GM23338 (cell line): Measurements from ENCODE around the gene NIM1K. TPM values are rescaled to one million over a fixed set of nuclear protein-coding genes. Genes with fewer than 3 reads are reported as not detected.

Experiments used
- ATAC-seq: fragments of 200-7000 bp; cut with Tn5 transposase; 3 replicates; pipeline ENCODE4 v1.9.1; 2020
- DNase-seq: peaks from one replicate; pipeline ENCODE4 v3.0.0-alpha.2; 2015; ENCODE audit warnings: low spot score
- H2AFZ ChIP-seq: fragments of 200-600 bp; sonication (generic); 2 replicates; pipeline ENCODE4 v1.8.0; 2016; ENCODE audit warnings: antibody characterized with exemption, mild to moderate bottlenecking, moderate library complexity
- H3F3A ChIP-seq: fragments of 200-600 bp; sonication (generic); replicated peaks from 2 replicates; pipeline ENCODE4 v1.8.0; 2017; ENCODE audit warnings: antibody characterized with exemption, mixed run types, low read depth
- H3K27ac ChIP-seq: fragments of 200-600 bp; sonication (generic); 2 replicates; pipeline ENCODE4 v1.6.1; 2016; ENCODE audit warnings: low read depth
- H3K27me3 ChIP-seq: fragments of 200-600 bp; sonication (generic); 2 replicates; pipeline ENCODE4 v1.8.0; 2016; ENCODE audit warnings: mild to moderate bottlenecking, mixed run types, moderate library complexity; ENCODE audit not compliant: insufficient read depth
- H3K36me3 ChIP-seq: fragments of 200-600 bp; sonication (generic); 2 replicates; pipeline ENCODE4 v1.8.0; 2016; ENCODE audit warnings: mild to moderate bottlenecking; ENCODE audit not compliant: insufficient read depth
- H3K4me1 ChIP-seq: fragments of 200-600 bp; sonication (generic); 2 replicates; pipeline ENCODE4 v1.8.0; 2016; ENCODE audit warnings: mild to moderate bottlenecking, moderate library complexity; ENCODE audit not compliant: insufficient read depth
- H3K4me2 ChIP-seq: fragments of 200-600 bp; sonication (generic); 2 replicates; pipeline ENCODE4 v1.7.1; 2017; ENCODE audit warnings: mixed run types
- H3K4me3 ChIP-seq: fragments of 200-600 bp; sonication (generic); 2 replicates; pipeline ENCODE4 v1.6.1; 2016; ENCODE audit warnings: mixed run types
- H3K79me2 ChIP-seq: fragments of 200-600 bp; sonication (generic); replicated peaks from 2 replicates; pipeline ENCODE4 v1.8.0; 2017; ENCODE audit warnings: mild to moderate bottlenecking; ENCODE audit not compliant: insufficient read depth
- H3K9me2 ChIP-seq: fragments of 200-600 bp; sonication (generic); 2 replicates; pipeline ENCODE4 v1.8.0; 2017; ENCODE audit not compliant: insufficient read depth
- H4K20me1 ChIP-seq: fragments of 200-600 bp; sonication (generic); replicated peaks from 2 replicates; pipeline ENCODE4 v1.8.0; 2017; ENCODE audit warnings: mild to moderate bottlenecking; ENCODE audit not compliant: insufficient read depth
- H3K27ac Mint-ChIP-seq: 2 replicates; pipeline ENCODE4 v1.8.0; 2020; ENCODE audit warnings: inconsistent platforms, mild to moderate bottlenecking, moderate library complexity, mixed read lengths
- H3K27me3 Mint-ChIP-seq: 3 replicates; pipeline ENCODE4 v1.8.0; 2022; ENCODE audit warnings: low read depth, mild to moderate bottlenecking, moderate library complexity, mixed read lengths, inconsistent platforms; ENCODE audit not compliant: insufficient read depth, poor library complexity
- H3K36me3 Mint-ChIP-seq: 3 replicates; pipeline ENCODE4 v1.8.0; 2021; ENCODE audit warnings: low read depth, mild to moderate bottlenecking, inconsistent platforms, moderate library complexity, mixed read lengths
- H3K4me1 Mint-ChIP-seq: 3 replicates; pipeline ENCODE4 v1.8.0; 2020; ENCODE audit warnings: mild to moderate bottlenecking, inconsistent platforms, mixed read lengths
- H3K4me3 Mint-ChIP-seq: 3 replicates; pipeline ENCODE4 v1.8.0; 2021; ENCODE audit warnings: moderate library complexity, mild to moderate bottlenecking, inconsistent platforms, mixed read lengths
- H3K9me3 Mint-ChIP-seq: 3 replicates; pipeline ENCODE4 v1.8.0; 2020; ENCODE audit warnings: moderate library complexity, mild to moderate bottlenecking, inconsistent platforms, mixed read lengths
- EZH2phosphoT487 ChIP-seq: fragments of 200-600 bp; sonication (generic); IDR thresholded peaks from one replicate; pipeline ENCODE4 v1.8.1; 2018; ENCODE audit warnings: antibody characterized with exemption; ENCODE audit not compliant: unreplicated experiment
- ZNF114 ChIP-seq: fragments of 250-450 bp; sonication (Bioruptor Pico); IDR thresholded peaks from 2 replicates; pipeline ENCODE4 v1.5.0; 2020; ENCODE audit warnings: mild to moderate bottlenecking, moderate library complexity
- polyA plus RNA-seq: library from polyadenylated mRNA; unstranded; fragments of >200 nt; fragmentation: Nextera tagmentation; extraction: Ambion mirVana; gene quantifications from 2 replicates; pipeline ENCODE4 v1.2.1, GENCODE V29; 2016
- total RNA-seq: library from RNA; depleted of rRNA; stranded (reverse); fragments of >200 nt; shearing (Covaris generic); gene quantifications from 2 replicates; pipeline ENCODE4 v1.2.3, GENCODE V29; 2014
- TF ChIP-seq, protein P1 (sequence below), 2 experiments: fragments of 200-600 bp in 1 of 2; sonication (generic) in 1 of 2; conservative IDR thresholded peaks; 2 replicates each; pipeline versions ENCODE4 v1.5.1 to v1.6.1; 2016 to 2017; ENCODE audit warnings: antibody characterized with exemption in 2 of 2, low read depth in 2 of 2, mild to moderate bottlenecking in 2 of 2, moderate library complexity in 1 of 2
- TF ChIP-seq, protein P2 (sequence below): IDR thresholded peaks from one replicate; pipeline ENCODE4 v1.6.1; 2018; ENCODE audit warnings: antibody characterized with exemption; ENCODE audit not compliant: unreplicated experiment

NIM1K gene
- total and polyA plus RNA-seq, 2 experiments from 2014 or later: not detected

DNA sequence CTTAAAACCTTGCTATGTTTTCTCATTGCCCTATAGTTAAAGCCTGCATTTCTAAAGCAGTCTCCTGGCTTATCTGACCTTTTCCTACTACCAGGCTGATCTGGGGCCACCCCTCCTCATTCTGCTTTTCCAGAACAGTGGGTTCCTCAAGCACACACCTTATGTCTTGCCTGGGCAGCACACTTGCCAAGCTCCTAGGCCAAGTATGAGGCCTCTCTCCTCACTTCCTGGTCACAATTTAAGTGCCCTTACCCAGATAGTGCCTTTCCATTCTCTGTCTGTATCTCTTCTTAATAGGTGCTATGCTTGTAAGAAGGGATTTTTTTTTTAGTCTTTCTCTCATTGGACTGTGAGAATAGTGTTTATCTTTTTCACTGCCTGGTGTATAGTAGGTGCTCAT, 81.5 kb downstream of the NIM1K start:
- Histone ChIP-seq H3K9me2 (peaks cover 8% of the 10 kb centered on the region; the same call in 1 of the 2 replicates), H3K4me2 (no peak overlapping the region), H3K4me3 (no peak overlapping the region), H3K4me1 (no peaks in the 10 kb centered on the region), H3K79me2 (no peaks in the 10 kb centered on the region), H4K20me1 (no peaks in the 10 kb centered on the region), H3K36me3 (no peaks in the 10 kb centered on the region), H3K27me3 (no peaks in the 10 kb centered on the region), H2AFZ (no peak overlapping the region), H3F3A (no peaks in the 10 kb centered on the region), H3K27ac (no peak overlapping the region)
- TF ChIP-seq, protein P1, sequence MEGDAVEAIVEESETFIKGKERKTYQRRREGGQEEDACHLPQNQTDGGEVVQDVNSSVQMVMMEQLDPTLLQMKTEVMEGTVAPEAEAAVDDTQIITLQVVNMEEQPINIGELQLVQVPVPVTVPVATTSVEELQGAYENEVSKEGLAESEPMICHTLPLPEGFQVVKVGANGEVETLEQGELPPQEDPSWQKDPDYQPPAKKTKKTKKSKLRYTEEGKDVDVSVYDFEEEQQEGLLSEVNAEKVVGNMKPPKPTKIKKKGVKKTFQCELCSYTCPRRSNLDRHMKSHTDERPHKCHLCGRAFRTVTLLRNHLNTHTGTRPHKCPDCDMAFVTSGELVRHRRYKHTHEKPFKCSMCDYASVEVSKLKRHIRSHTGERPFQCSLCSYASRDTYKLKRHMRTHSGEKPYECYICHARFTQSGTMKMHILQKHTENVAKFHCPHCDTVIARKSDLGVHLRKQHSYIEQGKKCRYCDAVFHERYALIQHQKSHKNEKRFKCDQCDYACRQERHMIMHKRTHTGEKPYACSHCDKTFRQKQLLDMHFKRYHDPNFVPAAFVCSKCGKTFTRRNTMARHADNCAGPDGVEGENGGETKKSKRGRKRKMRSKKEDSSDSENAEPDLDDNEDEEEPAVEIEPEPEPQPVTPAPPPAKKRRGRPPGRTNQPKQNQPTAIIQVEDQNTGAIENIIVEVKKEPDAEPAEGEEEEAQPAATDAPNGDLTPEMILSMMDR (conservative IDR thresholded peaks at IDR 0.05; ENCODE audit: low read depth in 2 of 2): no peak
- TF ChIP-seq, protein P2, sequence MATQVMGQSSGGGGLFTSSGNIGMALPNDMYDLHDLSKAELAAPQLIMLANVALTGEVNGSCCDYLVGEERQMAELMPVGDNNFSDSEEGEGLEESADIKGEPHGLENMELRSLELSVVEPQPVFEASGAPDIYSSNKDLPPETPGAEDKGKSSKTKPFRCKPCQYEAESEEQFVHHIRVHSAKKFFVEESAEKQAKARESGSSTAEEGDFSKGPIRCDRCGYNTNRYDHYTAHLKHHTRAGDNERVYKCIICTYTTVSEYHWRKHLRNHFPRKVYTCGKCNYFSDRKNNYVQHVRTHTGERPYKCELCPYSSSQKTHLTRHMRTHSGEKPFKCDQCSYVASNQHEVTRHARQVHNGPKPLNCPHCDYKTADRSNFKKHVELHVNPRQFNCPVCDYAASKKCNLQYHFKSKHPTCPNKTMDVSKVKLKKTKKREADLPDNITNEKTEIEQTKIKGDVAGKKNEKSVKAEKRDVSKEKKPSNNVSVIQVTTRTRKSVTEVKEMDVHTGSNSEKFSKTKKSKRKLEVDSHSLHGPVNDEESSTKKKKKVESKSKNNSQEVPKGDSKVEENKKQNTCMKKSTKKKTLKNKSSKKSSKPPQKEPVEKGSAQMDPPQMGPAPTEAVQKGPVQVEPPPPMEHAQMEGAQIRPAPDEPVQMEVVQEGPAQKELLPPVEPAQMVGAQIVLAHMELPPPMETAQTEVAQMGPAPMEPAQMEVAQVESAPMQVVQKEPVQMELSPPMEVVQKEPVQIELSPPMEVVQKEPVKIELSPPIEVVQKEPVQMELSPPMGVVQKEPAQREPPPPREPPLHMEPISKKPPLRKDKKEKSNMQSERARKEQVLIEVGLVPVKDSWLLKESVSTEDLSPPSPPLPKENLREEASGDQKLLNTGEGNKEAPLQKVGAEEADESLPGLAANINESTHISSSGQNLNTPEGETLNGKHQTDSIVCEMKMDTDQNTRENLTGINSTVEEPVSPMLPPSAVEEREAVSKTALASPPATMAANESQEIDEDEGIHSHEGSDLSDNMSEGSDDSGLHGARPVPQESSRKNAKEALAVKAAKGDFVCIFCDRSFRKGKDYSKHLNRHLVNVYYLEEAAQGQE: no peak
- no peak for TF ChIP-seq ZNF114 (CRISPR knock-in tag)
- peaks cover 7% of the 10 kb centered on the region for H3K27me3 Mint-ChIP-seq
- peaks cover 7% of the 10 kb centered on the region for H3K4me1 Mint-ChIP-seq
- no peaks in the 10 kb centered on the region for H3K9me3 Mint-ChIP-seq
- DNase-seq (no peak), ATAC-seq (no peak)
- no peak overlapping the region for H3K27ac Mint-ChIP-seq
- no peak overlapping the region for H3K4me3 Mint-ChIP-seq
- no peaks in the 10 kb centered on the region; the same call in 2 of the 3 replicates for H3K36me3 Mint-ChIP-seq

DNA sequence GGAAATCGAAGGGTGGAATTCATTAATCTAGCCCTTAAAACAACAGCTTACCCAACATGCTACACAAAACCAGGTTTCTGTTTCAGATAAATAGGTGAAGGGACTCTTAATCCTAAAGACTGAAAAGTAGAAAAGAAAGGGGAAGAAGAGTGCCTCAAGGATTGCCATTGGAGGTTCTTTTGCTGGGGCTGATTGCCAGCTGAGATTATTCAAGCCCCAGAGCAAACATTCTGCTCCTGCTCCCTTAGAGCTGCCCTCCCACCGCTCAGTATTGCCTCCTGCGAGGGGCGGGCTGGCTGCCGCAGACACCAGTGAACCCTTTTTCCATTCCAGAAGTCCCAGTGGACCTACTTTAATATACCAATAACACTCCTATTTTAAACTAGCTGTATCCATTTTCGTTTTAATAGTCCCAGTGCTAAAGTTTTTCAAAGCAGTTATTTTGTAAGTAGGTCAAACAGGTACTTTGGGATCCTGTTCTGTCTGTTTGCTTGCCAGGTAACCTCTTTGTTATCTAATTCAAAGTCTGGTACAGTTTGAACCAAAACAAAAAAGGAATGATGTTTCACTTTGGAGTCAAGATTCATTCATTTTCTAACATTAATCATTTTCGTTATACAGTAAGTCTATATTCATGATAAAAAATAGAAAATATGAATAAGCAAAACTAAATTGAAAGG, 82.5 kb downstream of the NIM1K start:
- no peaks in the 10 kb centered on the region; the same call in 2 of the 3 replicates for H3K36me3 Mint-ChIP-seq
- no peak overlapping the region for H3K27ac Mint-ChIP-seq
- no peak overlapping the region for H3K4me3 Mint-ChIP-seq
- H3K27me3 ChIP-seq: no peaks in the 10 kb centered on the region
- no peak overlapping the region for H3K4me2 ChIP-seq
- H3K9me3 Mint-ChIP-seq: no peaks in the 10 kb centered on the region
- H3K36me3 ChIP-seq: no peaks in the 10 kb centered on the region
- H3K27ac ChIP-seq: no peak overlapping the region
- no peak overlapping the region for H3K4me3 ChIP-seq
- no peak for TF ChIP-seq EZH2phosphoT487
- TF ChIP-seq, protein P1 (conservative IDR thresholded peaks at IDR 0.05; ENCODE audit: low read depth in 2 of 2): no peak
- H4K20me1 ChIP-seq: no peaks in the 10 kb centered on the region
- peak overlapping the region; percentile 63; the same call in 1 of the 2 replicates for H2AFZ ChIP-seq
- no peaks in the 10 kb centered on the region for H3K4me1 ChIP-seq
- no peaks in the 10 kb centered on the region for H3K79me2 ChIP-seq
- ATAC-seq: peak; percentile 78
- no peaks in the 10 kb centered on the region for H3F3A ChIP-seq
- peaks cover 7% of the 10 kb centered on the region; the same call in 1 of the 2 replicates for H3K9me2 ChIP-seq
- peak; percentile 8 for DNase-seq
- peaks cover 7% of the 10 kb centered on the region for H3K4me1 Mint-ChIP-seq
- H3K27me3 Mint-ChIP-seq: peaks cover 7% of the 10 kb centered on the region
